LNCAP (cell line): Measurements from ENCODE around the gene LTB4R2.

Source experiments
- TF ChIP-seq, protein P1 (sequence below): fragments of 450-650 bp; IDR thresholded peaks from 2 replicates; pipeline ENCODE4 v1.5.1; 2017; ENCODE audit warnings: mild to moderate bottlenecking

Gene LTB4R2

DNA sequence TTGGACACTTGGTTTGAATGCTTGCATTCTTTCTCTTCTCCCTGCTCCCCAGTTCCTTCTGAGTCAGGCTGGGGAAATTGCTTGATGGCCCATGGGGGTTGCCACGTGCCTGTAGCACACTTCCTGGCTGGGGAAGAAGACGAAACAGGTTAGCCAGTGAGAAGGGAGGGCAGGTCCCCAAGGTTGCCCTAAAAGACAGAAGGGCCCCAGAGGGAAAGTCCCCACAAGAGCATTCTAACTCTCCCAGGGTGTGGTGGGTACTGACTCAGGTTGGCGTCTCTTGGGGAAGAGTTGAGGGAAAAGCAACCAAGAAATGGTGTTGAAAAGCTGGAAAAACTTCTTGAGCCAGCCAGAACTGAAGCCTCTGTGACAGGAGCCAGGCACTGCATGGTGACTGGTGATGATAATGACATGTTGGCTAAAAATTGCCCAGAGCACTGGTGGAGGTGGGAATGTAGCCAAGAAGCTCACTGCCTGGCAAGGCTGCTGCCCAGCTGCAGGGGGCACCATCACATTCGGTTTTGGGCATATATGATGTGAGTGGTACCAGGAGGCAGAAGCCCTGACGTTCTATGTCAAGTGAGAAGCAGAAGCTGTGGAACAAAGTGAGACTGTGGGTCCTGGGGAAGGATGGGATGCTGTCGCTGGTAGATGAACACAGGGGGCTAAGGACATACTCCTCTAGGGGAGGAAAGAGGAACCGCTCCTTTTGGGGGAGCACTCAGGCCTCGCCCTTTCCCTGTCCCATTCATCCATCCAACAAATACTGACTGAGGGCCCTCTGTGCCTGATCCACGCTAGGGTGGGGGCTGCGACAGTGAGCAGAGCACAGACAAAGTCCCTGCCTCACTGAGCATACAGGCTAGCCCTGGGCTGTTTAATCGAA is 30.4 kb upstream of the LTB4R2 start:
- TF ChIP-seq, protein P1, sequence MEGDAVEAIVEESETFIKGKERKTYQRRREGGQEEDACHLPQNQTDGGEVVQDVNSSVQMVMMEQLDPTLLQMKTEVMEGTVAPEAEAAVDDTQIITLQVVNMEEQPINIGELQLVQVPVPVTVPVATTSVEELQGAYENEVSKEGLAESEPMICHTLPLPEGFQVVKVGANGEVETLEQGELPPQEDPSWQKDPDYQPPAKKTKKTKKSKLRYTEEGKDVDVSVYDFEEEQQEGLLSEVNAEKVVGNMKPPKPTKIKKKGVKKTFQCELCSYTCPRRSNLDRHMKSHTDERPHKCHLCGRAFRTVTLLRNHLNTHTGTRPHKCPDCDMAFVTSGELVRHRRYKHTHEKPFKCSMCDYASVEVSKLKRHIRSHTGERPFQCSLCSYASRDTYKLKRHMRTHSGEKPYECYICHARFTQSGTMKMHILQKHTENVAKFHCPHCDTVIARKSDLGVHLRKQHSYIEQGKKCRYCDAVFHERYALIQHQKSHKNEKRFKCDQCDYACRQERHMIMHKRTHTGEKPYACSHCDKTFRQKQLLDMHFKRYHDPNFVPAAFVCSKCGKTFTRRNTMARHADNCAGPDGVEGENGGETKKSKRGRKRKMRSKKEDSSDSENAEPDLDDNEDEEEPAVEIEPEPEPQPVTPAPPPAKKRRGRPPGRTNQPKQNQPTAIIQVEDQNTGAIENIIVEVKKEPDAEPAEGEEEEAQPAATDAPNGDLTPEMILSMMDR, result peak; percentile 20; the same call in 1 of the 2 replicates

DNA sequence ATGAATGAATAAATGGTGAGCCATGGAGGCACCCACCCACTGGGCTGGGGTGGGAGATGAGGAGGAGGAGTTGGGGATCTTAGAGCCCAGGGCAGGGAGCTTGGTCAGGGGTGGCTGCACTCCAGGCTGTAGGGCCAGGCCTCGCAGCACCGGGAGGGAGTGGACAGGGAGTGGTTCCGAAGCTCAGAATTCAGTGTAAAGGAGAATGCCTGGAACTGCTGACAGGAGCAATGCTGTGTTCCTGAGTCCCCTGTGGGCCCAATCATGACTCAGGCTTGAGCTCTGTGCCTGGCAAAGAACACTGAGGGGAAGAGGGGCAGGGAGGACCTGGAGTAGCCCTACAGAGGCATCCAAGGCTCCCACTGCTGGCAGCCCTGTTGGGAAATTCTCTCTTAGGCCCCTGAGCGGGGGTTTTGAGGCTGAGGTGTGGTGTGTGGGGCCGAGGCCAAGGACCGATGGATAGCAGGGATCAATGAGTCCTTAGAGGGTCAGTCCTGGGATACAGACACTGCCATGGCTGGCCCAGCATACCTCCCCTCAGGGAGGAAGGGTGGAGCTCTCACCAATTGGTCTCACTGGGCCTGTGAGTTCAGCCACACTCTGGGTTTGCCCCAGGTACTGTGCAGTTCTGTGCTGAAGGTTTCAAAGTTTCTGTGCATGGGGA is 29.0 kb upstream of the LTB4R2 start:
- TF ChIP-seq, protein P1, result no peak

DNA sequence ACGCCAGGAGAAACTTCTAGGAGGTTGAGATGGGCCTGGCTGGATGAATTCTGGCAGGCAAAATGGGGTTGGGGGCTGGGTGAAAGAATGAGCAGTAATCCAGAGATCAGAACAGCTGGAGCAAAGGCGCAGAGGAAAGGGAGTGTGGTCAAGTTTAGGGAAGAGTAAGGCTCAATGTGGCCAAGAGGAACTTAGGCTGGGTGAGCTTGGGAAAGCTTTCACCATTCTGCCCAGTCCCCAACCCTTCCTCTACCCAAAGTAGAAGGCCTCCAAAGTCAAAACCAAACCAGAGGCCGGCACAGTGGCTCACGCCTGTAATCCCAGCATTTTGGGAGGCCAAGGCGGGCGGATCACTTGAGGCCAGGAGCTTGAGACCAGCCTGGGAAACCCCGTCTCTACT is 28.3 kb upstream of the LTB4R2 start:
- TF ChIP-seq, protein P1, result no peak

DNA sequence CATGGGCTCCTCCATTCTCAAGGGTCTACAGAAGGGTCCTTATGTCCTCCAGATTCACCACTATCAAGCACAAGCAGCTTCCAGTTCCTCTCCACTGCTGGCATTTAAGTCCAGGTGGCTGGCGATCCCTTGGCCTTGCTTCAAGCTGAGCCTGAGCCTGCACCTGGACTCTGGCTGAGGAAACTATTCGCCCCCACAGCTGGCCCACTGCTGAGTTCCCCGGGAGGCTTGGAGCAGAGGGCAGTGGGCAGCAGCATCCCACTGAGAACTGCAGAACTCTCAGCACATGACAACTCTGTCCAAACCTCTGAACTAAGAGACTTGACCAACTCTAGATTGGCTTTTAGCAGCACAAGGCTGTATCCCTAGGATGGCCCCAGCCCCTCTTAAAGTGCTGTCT is 27.2 kb upstream of the LTB4R2 start:
- TF ChIP-seq, protein P1, result no peak

DNA sequence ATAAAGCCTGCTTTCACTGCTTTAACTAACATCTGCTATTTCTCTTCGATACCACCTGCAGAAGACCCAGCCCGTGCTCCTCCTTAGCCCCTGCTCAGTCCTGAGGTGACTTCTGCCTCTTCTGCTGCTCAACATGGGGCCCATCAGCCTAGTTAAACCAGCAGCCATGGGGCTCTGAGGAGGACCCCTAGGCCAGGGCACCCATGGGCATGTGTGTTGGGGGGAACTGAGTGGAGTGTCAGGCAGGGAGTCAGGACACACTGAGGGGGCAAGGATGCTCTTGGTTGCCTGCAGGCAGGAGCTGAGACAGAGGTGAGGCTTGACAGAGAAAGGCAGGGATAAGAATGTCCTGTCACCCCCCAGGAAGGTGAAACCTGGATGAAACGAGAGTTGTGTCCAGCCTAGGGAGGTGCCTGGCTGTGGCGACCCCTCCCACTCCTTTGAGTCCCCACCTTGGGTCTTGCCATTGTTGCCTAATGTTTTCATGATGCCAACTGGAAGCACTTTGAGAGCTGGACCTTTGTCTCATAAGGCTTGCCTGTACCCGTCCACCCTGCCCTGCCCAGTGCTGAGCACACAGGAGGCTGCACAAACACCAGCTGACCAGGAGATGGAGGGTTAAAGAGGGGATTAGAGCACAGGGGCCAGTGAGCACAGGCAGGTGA is 26.0 kb upstream of the LTB4R2 start:
- TF ChIP-seq, protein P1, result no peak

DNA sequence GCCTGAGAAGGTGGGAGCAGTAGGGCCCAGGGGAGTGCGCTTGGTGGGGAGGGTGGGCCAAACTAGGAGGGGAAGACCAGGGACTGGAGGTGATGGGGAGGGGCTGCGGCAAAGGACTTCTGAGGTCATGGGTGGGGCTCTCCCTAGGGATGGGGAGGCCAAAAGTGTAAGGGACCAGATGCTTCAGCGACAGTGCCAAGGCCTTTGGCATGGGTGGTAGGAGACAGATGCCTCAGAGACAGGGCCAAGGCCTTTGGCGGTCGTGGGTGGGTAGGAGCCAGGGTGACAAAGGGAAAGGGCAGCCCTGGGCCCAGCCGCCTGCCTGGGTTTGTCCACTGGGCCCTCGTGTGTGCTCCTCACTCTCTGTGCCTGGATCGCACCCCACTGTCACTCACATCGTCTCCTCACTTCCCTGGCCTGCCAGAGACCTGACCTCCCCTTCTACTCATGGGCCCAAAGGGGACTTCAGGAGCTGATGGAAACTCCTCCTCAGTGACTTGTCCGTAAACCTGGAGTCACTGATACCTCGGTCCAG is 25.4 kb upstream of the LTB4R2 start:
- TF ChIP-seq, protein P1, result no peak

DNA sequence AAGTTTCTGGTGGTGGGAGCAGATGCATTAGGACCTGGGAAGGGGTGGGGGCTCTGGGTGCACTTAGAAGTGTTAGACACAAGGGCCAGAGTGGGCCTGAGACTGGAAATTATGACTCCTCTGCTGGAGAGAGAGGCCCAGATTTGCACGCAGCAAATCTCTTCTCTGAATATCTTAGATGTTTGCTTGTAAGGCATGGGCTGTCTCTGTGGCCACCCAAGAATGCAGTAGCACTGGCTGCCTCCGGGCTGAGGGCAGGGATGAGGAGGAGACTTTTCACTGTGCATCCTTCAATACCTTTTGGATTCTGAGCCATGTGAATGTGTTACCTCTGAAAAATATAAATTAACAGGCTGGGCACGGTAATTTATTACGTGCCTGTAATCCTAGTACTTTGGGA is 24.6 kb upstream of the LTB4R2 start:
- TF ChIP-seq, protein P1, result no peak
